GM12878 (cell line): ENCODE measurements around the gene HRH3.

Experiments used
- ATF3 ChIP-seq: IDR thresholded peaks from 2 replicates; pipeline ENCODE4 v1.6.1; 2011; ENCODE audit warnings: low read depth, mild to moderate bottlenecking, low read length, moderate library complexity, borderline replicate concordance; ENCODE audit errors: extremely low read depth
- BHLHE40 ChIP-seq, 2 experiments: fragments of 450-650 bp in 1 of 2; IDR thresholded peaks; 2 replicates each; pipeline ENCODE4 v1.6.1; 2011 to 2017; ENCODE audit warnings: low read depth in 2 of 2, borderline replicate concordance in 1 of 2, improper control_type of control experiment in 1 of 2, low read length in 1 of 2, mild to moderate bottlenecking in 1 of 2
- JUND ChIP-seq: IDR thresholded peaks from 2 replicates; pipeline ENCODE4 v1.6.1; 2012; ENCODE audit warnings: low read depth, mild to moderate bottlenecking, low read length, improper control_type of control experiment, moderate library complexity
- MAX ChIP-seq: IDR thresholded peaks from 2 replicates; pipeline ENCODE4 v1.6.1; 2012; ENCODE audit warnings: low read depth, low read length, improper control_type of control experiment
- POU2F2 ChIP-seq: IDR thresholded peaks from 3 replicates; pipeline ENCODE4 v1.6.1; 2011; ENCODE audit warnings: low read depth, mild to moderate bottlenecking, low read length, borderline replicate concordance

- TF ChIP-seq BHLHE40 (IDR thresholded peaks at IDR 0.05; ENCODE audit: borderline replicate concordance in 1 of 2, low read depth in 2 of 2, low read length in 1 of 2) (no peak), ATF3 (no peak), POU2F2 (no peak), MAX (no peak), JUND (no peak)
Observed at GRCh38 chr20:62237514-62237800, 17.4 kb upstream of the HRH3 start.
